COLO668 (cell line): ENCODE data around the gene STX8.

ENCODE experiments used
- DNase-seq: peaks from one replicate; lab custom pipeline; 2025; ENCODE audit not compliant: unreplicated experiment; lab: John Stamatoyannopoulos, UW

The STX8 gene

DNA sequence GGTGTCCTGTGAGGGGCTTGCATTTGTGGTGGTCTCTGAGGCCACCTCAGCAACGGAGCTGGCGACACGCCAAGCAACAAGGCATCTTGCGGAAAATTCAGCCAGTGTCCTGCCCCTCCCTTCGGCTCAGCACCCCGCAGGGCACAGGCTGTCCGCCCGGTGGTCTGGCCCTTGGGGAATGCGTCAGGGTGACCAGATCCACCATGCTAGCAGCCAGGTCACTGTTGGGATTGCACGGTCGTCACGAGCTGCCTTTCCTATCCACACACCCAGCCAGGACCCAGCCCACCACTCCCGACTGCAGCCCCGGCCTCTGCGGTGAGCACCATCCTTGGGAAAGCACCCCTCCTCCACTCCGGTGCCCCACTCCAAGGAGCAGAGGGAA lies 333.1 kb downstream of the STX8 start:
- DNase-seq: no peak

DNA sequence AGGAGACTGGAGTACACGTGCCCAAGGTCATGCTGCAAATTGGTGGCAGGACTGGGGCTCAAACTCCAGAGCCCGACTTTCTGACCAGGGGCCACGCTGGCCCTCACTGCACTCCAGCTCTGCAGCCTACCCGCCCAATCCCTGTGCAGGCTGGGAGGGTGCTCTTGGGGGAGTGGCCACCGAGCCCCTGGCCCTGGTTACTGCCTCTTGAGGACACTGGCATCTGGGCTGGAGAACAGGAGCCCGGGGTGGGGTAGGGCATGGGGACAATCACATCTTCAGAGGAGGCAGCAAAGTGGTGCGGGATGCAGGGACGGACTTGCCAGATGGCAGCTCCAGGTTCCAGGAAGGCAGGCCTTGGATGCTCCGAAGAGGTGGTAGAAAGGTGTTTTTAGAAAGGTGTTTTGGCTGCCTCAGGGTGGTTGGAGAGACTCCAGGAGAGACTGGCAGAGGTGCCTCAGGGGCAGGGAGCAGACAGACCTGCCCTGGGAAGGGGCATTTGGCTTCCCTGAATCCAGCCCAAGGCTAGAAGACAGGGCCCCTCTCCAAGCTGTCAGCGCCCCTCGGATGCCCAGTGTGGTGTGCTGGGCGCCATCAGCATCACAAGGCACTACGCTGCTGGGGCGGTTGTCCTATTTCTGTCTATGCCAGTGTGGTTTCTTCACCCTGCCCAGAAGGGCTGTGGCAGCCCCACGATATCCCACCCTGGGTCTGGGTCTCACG lies 333.7 kb downstream of the STX8 start:
- no peak for DNase-seq

DNA sequence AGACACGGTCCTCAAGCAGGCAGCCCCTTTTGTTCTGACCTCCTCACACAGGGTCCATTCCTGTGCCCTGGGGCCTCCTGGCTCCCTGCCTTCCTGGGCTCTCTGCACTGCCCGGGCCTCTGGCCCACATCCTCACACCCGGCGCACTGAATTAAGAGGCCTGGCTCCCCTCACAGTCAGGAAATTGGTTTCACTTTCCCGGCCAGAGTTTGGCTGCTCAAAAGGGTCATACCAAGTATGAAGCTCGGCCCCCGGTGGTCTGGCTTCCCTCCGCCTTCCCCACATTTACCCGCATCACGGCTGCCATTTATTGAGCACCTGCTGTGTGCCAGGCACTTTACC lies 334.3 kb downstream of the STX8 start:
- DNase-seq: no peak

DNA sequence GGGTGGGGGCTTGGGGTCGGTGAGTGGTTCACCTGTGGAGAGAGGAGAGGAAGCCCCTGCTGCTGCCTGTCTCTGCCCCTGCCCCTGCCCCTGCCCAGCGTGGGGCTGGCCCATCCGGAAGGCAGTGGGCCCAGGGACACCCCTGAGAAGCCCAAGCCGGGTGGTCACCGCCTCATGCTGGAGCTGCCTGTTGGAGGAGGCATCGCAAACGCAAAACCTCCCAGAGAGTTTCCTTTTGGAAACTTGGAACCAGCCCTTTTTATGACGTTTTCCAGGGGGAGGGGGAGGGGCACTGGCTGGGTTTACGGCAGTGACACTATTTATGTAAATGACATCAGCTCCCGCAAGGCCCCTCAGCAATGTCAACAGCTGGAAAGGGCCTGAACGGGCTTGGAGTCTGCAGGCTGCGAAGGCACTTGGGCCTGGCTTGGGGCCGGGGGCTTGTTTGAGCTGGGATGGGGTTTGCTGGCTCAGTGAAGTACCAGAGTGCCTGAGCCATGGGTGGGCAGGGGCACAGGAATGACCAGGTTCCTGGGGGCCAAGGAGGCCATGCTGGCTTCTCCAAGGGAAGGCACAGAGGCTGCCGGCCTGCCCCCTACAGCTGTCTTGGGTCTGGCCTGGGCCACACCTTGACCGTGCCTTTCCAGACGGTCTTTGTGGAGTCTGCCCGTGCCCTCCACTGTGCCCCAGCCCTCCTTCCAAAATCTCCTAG lies 334.8 kb downstream of the STX8 start:
- peak; percentile 13 for DNase-seq

DNA sequence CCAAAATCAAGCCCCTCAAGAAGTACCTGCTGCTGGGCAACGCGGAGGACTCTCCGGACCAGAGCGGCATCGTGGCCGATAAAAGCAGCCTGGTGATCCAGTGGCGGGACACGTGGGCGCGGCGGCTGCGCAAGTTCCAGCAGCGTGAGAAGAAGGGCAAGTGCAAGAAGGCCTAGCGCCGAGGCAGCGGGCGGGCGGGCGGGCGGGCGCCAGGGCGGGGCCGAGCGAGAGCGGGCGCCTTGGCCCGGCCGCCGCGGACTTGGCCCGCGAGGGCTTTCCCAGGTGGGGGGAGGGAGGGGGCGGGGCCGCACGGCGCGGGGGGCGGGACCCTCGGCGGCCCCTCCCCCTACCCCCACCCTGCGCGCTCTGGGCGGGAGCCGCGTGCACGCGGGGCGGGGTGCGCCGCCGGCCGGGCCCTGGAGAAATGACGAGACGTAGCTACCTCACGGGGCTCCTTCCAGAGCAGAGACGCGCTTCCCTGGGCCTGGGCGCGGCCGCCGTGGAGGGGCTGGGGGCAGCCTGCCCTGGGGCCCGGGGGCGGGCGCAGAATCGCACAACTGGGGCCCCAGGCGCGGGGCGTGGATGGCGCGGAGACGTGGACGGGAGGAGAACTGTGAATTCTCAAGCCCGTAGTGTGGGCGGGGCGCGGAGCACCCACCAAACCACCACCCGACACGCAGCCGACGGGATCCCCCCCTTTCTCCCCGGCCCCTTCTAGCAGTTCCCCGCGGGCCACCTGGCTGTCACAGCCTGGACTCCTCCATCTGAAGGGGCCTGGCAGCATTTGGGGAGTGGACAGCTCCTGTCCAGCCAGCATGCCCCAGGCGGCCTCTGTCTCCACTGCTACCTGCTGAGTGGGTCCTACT lies 335.6 kb downstream of the STX8 start:
- peak; percentile 10 for DNase-seq

DNA sequence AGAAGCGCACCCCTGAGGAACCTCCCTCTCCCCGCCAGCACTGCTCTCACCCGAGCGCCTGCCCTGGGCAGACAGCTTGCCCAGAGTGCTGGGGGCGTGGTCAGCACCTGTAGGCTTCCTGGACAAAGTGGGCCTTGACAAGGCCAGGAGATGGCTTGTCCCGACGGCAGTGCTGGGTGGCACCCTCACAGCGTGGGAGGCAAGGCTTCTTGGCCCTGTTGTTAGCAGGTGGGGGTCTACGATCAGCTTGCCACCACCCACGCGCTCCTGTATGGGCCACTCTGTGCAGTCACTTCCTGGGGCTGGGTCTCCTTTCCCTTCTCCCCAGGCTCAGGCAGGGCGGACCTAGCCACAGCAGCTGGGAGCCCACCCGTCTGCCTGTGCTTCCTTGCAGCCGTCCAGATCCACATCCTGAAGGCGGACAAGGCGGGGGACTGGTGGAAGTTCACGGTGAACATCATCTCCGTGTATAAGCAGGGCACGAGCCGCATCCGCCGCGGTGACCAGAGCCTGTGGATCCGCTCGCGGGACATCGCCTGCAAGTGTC lies 336.3 kb downstream of the STX8 start:
- DNase-seq: peak; percentile 0

DNA sequence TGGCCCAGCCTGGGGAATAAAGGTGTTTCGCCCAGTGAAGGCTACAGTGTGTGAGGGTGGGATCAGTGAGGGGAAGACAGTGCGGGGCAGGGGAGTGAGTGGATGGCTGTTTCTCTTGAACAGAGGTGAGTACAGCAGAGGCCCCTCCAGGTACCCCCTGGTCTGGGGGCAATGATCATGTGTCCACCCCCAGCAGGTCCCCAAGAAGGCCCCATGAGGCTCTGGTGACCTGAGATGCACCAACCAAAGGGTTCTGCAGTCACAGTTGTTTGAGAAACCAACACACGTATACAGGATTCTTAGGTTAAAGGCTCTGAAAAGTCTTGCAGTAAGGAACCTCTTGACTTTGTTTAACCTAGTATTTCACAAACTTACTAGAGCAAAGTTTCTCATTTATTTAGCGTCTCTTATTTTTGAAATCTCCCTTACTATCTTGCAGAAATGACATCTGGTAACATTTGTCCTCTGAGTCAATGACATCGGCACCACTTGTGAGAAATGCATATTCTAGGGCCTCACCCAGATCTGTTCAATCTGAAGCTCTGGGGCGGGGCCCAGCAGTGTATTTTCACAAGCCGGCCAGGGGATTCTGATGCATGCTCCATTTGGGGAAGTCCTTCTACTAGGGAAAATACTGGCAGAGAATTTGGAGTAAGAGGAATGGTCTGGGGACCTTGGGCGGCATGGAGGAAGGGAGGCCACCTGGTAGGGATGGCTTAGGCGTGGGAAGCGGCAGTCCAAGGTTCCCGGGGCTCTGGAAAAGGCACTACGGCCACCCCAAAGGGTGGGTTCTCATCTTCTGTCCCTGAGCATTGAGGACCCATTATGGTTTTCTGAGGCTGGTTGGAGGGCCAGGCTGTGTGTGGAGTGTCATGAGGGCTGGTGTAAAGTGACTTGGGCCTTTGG lies 337.0 kb downstream of the STX8 start:
- DNase-seq: no peak

DNA sequence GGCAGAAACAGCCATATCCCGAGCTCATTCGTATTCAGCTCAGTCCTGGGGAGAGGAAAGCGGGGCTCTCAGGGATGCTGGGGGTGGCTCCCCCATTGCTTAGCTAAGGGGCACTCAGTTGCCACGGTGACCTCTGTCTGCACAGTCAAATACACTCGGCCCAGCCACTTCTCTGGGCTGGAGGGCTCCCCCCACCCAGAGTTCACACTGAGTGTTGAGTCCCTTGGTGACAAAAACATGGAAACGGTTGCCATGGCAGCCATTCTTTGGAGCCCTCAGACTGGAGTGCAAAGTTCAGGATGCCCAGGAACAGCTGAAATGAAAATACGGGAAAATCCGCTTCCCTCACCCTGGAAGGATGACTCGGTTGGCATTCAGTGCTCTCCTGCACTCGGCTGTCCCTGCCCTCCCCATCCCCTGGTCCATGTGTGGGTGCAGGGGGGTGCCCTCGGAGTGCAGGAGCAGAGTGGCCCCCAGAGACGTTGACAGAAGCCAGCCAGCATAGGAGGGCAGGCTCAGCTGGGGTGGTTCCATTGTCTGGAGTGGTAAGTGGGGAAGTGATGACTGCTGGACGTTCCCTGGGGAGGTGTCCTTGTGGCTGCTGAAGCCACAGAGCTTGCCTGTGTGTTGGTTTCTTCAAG lies 337.8 kb downstream of the STX8 start:
- peak; percentile 35 for DNase-seq

DNA sequence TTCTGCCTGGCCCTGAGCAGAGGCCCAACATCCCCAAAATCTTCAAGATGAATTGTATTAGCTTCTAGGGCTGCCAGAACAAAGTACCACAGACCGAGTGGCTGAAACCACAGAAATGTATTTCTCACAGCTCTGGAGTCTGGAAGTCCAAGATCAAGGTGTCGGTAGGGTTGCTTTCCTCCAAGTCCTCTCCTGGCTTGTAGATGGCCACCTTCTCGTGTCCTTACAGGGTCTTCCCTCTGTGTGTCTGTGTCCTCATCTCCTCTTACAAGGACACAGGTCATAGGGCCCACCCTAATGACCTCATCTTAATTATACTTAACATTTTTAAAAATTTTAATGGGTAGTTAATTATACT lies 338.6 kb downstream of the STX8 start:
- no peak for DNase-seq

DNA sequence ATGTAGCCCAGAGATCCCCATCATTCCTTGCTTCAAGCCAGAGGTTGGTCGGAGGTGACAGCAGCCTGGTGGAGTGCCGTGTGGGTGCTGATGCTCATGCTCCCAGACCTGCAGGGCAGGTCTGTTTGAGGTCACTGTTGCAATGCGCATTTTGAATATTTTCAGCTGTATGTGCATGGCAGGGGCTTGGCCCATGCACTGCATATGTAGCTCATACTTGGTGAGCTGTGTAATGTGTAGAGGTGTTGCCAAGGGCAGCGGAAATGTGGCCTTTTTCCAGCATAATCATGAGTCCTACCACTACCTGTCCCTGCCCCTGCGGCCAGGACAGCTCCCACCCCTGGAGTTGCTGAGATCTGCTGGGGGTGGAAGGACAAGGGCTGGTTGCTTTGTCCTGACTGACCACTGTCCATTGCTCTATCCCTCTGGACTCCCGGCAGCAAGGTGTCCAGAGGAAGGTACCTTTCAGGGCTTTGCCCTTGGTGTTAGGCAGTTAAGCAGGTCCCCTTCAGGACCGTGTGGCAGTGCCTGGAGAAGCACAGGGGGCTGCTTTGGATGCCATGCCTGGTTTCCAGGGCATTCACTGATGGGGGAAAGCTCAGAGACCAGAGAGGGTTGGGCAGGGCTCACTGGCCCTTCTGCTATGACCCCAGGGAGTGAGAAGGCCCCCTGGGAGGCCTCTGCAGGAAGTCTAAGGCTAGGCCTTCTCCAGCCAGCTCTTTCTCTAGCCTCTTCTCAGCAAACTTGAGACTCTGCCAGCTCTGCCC lies 339.2 kb downstream of the STX8 start:
- DNase-seq: no peak

DNA sequence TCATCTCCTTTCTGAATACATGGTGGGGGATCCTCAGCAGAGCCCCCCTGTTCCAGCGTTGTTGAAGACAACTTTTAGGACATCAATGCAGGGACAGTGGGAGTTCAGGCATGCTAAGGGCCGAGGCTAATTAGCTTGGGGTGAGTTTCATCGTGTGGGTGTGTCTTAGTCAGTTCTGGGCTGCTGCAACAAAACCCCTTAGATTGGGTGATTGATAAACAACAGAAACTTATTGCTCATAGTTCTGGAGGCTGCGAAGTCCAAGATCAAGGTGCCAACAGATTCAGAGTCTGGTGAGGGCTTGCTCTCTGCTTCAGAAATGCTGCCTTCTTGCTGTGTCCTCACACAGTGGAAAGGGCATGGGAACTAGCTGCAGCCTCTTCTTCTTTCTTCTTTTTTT lies 340.3 kb downstream of the STX8 start:
- no peak for DNase-seq

DNA sequence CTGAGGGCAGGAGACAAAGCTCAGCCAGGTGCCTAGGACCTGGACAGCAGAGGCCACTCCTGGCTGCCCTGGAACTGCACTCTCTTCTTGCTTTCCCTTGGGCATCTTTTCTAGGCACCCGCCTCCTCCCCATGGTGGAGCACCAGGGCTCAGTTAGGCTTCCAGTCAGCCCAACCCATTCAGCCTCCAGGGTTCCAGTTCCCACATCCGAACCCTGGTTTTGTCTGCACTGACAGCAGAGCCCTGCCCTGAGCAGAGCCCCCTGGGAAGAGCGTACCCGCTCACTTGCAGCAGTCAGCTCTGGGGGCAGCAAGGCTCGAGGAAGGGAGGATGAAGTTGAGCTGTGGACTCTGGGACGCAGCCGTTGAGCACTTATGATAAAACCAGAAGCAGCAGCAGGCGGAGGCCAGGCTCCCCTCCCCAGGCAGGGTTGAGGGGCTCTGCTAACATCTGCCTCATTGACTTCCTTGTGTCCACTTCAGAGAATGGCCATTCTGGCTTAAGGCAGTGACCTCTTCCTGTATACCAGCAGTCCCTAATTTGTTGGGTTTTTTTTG lies 341.2 kb downstream of the STX8 start:
- DNase-seq: no peak

DNA sequence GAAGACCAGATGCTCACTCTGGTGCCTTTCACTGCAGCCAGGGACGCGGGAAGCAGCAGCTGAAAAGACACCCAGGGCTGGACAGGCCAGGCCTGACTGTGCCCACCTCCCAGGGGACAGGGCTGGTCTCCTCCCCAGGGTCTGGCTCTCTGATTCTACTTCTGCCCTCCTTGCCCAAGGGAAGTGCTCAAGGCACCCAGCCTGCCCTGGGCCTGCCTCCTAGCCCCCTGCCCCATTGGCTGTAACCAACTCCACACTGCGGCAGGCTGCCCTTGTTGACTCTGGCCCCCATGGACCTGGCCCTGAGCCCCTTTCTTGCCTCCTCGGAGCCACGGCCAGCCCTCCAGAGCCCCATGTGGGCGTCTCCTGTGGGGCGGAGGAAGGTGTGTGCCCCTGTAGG lies 341.9 kb downstream of the STX8 start:
- DNase-seq: no peak

DNA sequence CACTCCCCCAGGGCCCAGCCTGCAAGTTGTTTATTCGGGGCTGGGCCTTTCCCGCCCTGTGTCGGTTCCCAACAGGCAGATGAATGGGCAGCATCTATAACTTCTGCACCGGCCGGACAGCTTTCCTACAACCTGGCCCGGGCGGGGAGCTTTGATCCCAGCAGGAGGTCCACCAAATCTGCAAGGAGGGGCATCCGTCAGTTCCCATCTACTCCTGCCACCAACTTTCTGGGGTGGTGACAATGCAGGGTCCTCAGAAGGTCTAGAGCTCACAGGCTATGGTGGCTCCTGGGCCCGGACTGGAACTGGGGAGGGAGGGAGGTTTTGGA lies 342.4 kb downstream of the STX8 start:
- no peak for DNase-seq

DNA sequence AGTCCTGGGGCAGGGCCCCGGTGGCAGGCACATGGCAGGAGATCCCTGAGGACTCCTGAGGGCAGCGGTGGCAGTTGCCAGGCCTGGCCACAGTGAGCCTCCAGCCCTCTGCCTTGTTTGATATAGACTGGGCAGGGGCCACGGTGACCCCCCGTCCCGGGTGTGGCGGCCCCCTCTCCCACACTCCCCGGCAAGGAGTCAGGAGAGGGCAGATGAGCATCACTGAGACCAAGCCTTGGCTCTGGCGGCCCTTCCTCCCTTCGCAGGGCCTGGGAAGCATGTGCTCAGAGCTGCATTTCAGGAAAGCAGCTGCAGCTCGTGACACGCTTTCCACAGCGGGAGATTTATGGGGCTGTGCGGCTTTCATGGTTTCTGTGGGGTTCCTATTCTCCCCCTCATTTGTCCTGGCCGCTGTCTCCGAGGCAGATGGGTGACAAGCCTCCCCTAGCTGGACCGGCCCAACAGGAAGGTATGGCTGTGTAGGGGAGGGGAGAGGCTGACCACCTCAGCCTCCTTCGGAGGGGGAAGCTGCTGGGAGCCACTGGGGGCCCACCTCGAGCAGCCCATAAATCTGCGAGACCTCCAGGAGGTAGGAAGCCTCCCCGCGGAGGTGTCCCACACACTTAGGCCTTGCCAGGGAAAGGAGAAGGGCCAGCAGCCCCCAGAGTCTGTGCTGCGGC lies 342.9 kb downstream of the STX8 start:
- no peak for DNase-seq

DNA sequence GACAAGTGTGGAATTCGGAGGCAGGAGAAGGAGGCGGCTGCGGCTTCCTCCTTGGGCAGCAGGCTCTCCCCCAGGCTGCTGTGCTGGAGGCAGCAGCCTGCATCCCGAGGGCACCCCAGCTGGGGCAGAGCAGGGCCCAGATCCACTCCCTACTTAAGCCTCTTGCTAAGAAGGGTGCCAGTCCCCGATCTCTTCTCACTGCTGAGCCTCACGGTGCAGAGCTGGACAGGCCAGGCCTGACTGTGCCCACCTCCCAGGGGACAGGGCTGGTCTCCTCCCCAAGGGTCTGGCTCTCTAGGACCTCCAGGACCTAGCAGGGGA lies 343.5 kb downstream of the STX8 start:
- DNase-seq: no peak

DNA sequence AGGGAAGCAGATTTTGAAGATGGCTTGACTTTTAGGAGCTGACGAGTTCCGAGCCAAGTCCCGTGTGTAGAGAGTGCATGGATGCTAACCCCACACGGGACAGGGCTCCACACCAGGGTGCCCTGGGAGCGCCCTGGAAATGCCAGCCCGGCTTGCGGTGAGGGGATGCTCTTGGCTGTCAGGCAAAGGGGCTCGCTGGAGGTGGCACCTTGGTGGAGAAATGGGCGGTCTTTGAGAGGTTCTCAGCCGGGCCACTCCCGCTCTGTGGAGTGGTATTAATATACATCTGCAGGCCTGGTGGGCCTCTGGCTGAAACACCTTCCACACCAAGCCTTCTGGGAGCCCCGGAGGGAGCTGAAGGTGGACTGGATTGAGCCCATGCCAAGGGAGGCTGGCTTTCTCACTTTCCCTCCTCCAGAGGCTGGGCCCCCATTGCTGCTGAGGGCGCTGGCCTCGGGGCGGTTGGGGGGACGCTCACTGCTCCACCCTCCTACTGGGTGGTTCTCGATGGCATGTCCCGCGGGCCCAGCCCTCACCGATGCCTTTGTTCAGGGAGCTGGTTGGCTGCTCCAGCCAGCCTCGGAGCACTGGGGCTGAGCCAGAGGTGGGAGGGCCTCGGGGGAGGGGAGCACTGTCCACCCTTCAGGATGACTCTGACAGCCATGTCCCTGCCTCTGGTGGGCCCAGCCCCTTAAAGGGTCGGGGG lies 344.0 kb downstream of the STX8 start:
- DNase-seq: no peak

DNA sequence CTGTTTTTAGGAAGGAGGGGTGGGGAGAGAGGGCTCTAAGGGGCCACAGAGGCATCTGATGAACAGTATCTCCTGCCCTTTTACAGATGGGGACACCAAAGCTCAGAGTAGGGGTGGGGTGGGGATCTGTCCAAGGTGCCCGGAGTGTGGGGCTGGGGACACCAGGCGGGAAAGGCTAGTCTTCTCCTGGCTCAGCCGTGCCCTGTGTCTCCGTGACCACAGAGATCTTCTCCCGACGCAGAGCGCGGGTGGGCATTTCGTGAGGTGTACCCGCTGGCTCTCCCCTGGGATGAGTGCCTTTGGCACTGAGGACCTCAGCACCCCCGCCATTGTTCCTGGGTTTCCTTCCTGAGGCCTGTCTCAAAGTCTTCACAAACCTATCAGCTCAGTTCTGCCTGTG lies 344.8 kb downstream of the STX8 start:
- DNase-seq: no peak
